GM12874 (cell line): ENCODE results near the gene ARHGAP6.

ENCODE experiments used
- TF ChIP-seq, protein P1 (sequence below): IDR thresholded peaks from 2 replicates; pipeline ENCODE4 v1.5.1; 2011; ENCODE audit warnings: low read depth, mild to moderate bottlenecking, control low read depth, low read length, moderate library complexity; ENCODE audit not compliant: insufficient read depth

The ARHGAP6 gene

DNA sequence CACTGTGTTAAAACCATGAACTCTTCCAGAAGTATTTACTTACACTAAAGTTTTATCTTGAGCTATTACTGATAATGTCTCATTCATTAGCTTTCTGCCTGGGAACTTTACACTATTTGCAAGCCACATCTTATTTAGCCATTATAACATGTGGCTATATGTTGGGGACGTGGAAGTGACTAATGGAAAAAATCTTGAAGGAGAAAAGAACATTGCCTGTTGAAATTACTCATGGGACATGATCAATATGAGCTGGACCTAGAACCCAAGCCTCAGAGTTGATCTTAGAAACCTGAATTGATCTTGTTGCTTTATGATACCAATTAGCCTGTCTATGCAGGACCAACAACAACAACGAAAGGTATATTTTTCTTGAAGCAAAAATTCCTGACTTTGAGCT is 22.5 kb upstream of the ARHGAP6 start:
- TF ChIP-seq, protein P1, sequence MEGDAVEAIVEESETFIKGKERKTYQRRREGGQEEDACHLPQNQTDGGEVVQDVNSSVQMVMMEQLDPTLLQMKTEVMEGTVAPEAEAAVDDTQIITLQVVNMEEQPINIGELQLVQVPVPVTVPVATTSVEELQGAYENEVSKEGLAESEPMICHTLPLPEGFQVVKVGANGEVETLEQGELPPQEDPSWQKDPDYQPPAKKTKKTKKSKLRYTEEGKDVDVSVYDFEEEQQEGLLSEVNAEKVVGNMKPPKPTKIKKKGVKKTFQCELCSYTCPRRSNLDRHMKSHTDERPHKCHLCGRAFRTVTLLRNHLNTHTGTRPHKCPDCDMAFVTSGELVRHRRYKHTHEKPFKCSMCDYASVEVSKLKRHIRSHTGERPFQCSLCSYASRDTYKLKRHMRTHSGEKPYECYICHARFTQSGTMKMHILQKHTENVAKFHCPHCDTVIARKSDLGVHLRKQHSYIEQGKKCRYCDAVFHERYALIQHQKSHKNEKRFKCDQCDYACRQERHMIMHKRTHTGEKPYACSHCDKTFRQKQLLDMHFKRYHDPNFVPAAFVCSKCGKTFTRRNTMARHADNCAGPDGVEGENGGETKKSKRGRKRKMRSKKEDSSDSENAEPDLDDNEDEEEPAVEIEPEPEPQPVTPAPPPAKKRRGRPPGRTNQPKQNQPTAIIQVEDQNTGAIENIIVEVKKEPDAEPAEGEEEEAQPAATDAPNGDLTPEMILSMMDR = no peak

- TF ChIP-seq, protein P1 = no peak
These were observed 21.4 kb upstream of the ARHGAP6 start for GRCh38 chrX:11687157-11687556.

DNA sequence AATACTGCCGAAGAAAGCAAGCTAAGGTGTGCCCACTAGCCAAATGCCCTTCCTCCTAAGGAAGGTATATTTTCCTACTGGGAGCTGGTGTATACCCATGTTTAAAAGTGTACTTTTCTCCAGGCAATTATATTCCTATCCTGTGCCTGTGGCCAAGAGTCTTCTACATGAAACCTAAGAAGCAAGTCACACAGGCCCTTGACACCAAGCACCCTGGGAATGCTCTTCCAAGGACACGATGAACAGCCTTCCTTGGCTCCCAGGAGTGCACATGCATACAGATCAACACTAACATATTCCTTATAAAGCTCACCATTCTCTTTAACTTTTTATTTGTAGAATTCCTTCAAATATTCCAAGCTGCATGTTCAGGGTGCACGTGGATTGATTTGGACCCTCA is 17.3 kb upstream of the ARHGAP6 start:
- TF ChIP-seq, protein P1 = no peak

- TF ChIP-seq, protein P1 = peak; percentile 37; the same call in 1 of the 2 replicates
These were observed 12.4 kb upstream of the ARHGAP6 start for GRCh38 chrX:11678158-11678557.

GRCh38 chrX:11672213-11672612 is 6.5 kb upstream of the ARHGAP6 start:
- TF ChIP-seq, protein P1 = no peak

GRCh38 chrX:11670316-11670715 is 4.6 kb upstream of the ARHGAP6 start:
- TF ChIP-seq, protein P1 = no peak

- TF ChIP-seq, protein P1 = no peak
These were observed 1.4 kb upstream of the ARHGAP6 start for GRCh38 chrX:11666952-11667685.
